SIG-M5 (cell line): ENCODE results near the gene PUSL1.

Experiments
- DNase-seq: peaks from one replicate; lab custom pipeline; 2025; lab: John Stamatoyannopoulos, UW

Gene PUSL1

DNA sequence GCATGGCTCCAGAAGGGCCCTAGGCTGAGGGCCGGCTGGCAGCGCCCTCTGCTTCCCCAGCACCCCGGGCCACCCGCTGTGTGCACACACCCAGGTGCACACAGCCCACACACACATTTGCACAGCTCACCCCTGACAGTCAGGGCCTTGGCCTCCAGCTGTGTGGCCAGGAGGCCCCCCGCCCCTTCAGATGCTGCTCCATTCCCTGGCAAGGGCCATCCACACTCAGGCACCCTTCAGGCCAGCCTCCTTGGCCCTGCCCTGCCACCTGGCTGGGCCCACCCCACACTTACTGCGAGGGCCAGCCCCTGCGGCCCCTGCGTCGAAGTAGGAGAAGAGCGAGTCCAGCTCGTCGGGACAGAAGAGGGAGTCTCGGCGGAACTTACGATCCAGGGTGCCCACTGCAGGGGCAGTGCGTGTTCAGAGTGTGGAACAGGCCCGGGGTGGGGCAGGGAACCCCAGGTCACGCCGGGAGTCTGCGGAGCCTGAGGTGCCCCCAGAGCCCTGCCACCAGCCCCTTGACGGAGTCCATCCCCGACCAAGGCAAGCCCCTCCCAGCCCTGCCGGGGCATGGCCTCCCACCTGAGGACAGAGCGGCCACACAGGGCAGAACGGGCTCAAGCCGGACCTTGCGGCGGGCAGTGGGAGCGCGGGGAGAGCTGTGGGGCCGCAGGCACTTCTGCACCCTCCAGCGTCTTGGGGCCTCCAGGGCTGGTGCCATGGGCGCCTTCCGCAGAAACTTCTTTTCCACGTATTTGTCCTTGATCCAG, 13.1 kb upstream of the PUSL1 start:
- DNase-seq: no peak

DNA sequence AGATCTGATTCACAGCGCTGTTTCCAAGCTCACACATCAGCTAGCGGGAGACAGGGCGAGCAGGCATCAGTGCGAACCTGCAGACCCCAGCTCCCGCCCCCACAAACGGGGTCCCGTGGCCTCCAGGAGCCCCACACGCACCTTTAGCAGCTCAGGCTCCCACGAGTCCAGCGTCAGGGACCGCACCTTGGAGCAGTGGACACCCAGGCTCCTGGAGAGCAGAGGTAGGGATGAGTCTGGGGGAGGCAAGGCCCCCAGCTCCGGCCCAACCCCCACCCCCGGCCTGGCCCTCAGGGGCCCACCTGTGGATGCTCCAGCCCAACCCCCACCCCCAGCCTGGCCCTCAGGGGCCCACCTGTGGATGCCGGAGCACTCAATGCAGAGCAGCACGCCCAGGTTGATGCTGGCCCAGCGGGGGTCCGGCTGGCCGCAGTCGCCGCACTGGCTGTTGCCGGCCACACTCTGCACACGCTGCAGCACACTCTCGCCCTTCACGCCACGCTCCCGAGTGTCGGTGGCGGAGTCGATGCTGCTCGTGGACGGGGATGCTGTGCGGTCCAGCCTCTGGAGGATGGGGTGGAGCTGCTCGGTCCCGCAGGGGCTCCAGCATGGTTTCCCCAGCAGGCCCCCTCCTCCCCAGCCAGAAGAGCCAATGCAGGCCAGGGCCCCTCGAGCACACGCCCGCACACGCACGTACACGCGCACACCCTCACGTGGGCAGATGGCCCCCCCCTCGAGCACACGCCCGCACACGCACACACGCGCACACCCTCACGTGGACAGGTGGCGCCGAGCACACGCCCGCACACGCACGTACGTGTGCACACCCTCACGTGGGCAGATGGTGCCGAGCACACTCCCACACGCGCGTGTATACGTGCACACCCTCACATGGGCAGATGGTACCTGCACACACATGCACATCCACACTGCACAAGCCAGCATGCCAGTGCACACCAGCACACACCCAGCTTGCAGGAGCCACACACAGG, 12.0 kb upstream of the PUSL1 start:
- DNase-seq: no peak

DNA sequence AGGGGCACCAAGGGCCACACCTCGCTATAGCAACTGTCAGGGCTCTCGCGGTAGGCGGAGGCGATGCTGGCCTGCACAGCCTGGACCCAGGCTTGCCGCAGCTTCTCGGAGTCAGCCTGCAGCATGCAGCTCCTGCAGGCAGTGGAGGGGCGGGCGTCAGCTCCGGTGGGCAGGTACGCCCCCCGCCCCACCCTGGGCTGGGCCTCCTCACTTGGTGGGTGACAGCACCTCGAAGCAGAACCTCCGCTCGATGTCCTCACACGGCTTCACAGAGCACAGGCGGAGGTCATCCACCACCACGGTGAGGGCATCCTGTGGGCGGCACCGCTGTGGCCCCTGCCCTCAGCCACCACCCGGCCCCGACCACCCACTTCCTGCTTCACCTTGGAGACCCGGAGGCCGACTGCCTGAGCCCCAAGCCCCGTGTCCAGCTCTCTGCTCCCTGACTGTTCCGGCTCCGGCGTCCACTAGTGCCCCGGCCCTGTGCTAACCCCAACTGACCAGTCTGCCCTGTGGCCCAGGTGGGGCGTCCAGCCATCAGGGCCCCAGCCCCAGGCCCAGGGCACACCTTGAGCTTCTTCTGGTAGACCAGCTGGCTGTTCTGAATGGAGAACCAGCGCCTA, 10.5 kb upstream of the PUSL1 start:
- DNase-seq: no peak

DNA sequence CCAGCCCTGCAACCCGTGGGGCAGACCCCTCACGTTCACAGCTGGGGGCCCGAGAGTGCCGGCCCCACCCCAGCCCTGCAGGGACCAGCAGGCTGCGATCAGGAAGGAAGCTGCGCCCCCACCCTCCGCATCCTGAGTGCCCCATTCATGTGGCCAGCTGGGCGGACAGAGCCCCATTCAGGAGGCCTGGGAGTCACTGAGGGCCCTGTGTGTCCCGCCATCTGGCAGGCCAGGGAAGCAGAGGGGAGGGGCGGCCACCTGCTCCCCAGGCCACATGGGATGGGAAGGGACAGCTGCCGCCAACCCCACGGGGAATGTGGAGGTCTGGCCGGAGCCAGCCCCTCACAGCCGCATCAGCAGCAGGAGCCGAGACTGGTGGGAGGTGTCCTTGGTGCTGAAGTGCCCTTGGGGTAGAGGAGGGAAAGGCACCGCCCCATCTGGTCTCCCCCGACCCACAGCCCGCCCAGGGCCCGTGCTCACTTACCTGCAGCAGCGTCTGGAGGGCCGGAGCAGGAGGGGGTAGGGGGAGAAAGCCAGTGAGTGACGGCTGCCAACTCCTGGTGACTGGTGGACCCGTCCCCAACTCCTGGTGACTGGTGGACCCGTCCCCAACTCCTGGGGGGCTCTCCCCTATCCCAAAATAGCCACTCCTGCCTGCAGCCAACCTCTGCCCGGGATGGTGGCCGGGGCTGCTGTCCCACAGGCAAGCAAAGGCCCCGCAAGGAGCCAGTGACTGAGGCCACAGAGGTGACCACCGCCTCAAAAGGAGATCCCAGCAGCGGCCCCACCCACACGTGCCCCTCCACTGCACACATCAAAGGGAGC, 9.3 kb upstream of the PUSL1 start:
- DNase-seq: no peak

DNA sequence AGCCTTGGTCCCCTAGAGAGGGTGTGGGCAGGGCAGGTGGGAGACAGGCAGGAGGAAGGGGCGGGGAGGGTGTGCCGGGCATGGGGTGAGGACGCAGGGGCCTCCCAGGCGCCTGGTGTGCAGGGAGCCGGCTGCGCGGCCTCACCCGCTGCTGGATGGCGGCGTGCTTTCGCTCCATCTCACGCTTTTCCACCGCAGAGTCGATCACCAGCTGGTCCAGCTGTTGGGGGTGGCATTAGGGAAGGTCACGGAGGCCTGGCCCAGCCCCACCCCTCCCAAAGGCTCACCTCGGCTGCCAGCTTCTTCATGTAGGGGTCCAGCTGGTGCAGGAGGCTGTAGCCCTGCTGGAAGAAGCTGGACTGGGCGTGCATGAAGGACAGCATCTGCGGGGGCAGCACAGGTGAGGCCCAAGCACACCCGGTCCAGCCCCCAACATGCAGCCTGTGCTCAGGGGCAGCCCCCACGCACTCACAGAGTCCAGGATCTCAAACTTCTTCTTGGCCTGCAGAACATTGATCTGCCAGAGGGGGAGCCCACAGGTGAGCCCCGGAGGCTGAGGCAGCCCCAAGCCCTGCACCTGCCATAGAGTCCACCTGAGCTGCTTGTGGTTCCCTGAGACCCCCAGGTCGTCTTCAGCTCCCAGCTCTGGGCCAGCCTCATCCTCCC, 8.6 kb upstream of the PUSL1 start:
- DNase-seq: no peak

DNA sequence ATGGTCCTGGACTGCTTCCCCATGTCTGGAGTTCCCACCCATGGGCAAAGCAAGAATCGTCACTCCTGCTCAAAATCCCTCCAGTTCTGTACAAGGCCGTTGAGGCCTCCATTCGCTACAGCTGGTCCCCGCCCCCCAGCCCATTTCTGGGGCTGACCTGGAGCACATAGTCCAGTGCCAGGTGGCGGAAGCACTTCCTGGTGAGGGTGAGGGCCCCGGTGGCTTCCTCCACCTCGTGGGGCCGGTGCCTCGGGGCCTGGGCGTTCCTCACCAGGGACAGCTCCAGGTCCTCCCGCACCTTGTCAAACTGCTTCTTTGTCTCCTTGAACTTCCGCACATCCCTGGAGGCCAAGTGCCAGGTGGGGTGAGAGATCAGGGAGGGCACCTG, 8.1 kb upstream of the PUSL1 start:
- DNase-seq: no peak

DNA sequence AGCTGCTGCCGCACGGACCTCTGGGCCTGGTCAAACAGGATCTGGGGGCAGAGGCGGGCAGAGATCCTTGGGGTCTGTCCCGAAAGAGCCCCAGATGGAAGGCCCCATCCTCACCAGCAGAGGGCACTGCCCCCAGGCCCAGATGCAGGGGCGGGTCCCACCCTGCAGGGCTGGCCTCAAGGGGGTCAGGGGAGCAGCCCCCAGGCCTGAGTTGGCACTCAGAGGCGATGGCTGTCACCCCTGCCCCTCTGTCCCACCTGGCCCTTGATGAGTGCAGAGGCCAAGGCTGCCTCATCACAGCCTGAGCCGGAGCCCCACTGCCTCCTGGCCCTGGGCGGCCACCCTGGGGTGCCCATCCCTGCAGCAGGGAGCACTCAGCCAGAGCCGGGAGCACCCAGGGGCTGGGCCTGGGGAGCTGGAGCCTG, 6.4 kb upstream of the PUSL1 start:
- DNase-seq: no peak

DNA sequence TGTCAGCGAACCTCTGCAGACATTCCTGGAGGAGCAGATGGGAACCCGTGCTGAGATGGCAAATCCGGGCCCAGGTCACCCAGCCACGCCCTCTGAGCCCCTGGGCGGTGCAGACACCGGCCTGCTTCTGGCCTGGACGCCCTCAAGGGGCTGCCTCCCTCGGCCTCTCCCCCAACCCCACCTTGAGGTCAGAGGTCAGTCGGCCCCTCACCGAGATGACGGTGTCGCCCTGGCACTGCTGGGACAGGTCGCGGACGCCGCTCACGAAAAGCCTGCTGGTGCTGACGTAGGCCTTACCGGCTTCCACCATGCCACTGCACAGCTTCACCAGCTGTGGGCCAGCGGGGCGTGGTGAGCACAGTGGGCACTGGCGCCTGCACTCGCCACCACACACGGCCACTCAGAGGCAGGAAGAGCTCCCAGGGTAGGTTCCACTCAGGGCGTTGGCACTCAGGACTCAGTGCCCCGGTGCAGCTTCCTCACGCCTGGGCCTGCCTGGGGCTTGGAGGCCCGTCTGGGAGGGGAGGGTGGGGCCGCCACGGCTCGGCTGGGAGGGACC, 5.4 kb upstream of the PUSL1 start:
- DNase-seq: no peak

DNA sequence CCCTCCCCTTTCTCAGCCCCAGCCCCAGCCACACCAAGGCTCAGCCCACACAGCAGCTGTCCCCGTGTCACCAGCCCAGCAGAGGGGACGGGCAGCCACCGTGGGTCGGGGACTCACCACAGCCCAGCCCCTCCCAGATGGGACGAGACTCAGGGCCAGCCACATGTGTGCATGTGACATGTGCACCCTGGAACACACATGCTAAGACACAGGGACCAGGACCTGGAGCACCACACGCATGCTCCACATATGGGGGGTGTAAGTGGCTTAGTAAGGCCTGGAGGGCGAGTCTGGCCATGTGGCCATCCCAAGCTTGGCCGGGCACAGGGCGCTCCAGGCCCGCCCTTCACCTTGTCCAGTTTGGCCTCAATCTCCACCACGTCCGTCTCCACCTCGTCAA, 4.7 kb upstream of the PUSL1 start:
- DNase-seq: no peak

DNA sequence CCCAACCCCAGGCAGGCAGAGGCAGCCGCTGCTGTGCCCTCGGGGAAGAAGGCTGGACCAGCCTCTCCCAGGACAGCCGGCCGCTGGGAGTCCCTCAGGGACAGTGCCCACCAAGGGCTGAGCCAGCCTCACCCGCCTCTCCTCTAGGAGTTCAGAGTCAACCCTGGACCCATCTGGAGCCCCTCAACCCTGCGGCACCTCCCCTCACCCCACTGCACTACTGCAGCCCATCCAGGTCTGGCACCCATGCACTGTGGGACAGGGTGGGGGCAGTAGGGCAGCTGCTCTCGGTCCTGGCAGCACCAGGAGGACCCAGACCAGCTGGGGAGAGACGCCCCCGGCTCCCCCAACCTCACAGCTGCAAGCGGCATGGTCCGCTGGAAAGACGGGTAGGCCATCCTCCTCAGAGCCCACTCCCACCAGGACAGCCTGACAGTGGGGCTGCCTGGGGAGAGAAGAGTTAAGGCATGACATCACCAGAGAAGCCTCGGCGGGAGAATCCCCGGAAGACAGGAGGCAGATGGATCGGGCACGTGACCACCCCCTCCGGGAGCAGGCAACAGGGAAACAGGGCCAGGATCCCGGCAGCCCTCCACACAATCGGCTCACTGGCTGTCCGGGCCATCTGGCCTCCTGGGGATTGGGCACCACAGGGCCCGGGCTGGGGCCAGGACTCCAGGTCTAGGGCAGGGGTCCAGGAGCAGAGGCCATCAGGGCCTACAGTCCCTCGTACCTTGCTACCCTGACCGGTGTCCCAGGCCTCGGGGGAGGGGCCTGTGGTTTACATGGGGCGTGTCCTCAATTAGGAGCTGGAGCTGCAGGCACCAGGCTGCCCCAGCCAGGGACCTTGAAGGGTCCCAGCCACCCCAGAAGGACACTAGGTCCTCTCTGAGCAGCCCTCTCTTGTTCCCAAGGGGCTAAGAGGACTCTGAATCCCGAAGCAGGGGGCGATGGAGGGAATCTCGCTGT, 3.8 kb upstream of the PUSL1 start:
- DNase-seq: no peak

DNA sequence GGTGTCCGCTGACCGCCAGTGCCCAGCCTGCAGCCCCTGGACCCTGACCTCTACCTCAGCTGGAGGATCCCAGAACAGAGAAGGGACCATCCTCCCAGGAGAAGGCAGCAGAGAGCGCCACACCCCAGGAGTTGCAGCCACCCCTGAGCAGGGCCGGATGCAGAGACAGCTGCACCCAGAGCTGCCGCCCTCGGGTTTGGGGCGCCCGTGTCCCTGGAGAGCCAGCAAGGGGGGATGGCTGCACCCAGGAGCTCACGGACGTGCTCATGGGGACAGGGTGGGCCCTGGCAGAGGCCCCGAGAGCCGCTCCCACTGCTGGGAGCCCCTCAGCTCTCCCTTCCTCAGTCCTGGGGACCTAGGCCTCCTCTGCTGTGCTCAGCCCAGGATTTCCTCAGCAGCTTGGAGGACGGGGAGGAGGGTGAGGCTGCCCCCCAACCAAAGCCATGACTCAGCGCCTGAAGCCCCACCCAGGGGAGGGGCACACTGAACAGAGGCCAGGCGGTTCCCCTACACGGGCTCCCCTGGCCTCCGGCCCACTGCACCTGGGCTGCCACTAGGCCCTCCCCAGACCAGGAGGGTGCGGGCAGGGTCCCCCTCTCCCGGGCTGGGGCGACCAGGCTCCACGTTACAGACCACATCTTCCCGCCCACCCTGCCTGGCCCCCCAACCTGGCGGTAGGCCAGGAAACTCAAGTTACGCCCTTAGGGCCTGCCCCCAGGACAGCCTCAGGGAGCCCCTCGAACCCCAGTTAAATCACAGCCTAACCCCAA, 2.9 kb upstream of the PUSL1 start:
- DNase-seq: no peak

DNA sequence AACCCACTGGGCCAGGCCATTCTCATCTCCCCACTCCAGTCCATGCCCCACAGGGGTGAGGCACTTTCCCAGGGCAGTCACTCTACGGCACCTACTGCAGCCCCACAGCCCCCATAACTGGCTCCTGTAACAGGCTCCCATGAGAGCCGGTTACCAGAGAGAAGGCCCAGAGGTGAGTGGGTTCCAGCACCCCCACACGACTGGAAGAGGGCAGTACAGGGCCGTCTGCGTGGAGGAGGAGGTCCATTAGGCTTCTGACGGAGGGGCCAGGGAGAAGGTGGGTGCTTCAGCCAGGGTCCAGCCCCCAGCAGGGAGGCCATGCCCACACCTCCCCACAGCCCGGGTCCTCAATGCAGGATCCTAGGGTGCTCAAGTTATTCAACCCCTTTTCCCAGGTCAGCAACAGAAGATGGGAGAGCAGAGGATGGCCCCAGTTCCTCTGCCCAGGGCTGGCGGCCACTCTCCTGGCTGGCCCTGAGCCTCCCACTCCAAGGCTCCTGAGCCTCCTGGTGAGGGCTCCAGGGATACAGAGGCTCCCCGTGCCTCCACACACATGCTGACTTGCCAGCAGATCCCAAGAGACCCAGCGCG, 2.2 kb upstream of the PUSL1 start:
- DNase-seq: no peak

DNA sequence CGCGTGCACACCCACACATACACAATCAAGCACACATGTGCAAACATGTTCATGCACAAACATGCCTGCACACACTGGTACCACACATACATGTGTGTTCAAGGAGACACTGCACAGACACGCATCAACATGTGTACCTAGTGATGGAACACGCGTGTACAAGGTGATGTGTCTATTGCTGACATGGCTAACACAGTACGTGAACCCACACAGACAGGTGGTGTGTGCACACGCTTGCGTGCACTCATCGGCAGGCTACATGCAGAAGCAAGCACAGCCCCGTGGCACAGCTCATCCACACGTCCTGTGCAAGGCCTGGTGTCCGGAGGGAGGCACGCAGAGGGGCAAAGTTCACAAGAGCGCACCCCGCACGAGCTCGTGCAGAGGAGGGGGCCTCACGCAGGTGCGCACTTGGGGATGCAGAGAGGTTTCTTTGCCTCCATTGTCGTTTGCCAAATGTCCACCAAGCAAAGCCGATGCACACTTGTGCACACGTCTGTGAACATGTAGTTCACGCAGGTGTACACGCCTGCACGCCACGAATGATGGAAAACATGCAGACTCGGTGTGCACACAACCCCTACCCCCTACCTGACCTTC, 1.6 kb upstream of the PUSL1 start:
- DNase-seq: no peak

DNA sequence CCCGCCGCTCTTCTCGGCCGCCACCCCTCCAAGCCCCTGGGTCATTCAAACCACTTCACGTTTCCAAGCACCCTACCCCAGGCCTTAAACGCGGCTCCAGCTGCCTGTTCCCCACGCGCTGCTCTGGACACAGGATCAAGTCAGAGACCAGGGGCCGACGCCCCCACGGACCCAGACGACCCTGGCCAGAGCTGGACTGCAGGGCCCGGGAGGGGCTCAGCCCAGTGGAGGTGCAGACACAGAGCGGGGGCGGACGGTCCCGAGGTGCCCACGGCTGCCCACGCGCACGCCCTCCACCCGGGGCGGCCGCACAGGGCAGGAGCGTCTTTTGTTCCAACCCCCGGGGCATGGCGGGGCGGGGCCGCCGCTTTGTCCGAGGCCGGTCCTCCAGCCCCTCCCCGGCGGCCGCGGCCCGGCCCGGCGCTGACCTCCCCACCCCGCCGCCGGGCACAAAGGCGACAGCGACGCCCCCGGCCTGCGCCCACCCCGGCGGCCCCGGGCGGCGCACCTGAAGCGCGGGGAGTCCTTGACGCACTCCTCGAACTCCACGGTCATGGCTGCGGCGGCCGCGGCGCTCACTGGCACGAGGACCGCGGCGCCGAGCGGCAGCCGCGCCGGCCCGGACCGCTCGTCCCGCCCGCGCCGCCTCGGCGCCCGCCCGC, 1.0 kb upstream of the PUSL1 start:
- DNase-seq: no peak

DNA sequence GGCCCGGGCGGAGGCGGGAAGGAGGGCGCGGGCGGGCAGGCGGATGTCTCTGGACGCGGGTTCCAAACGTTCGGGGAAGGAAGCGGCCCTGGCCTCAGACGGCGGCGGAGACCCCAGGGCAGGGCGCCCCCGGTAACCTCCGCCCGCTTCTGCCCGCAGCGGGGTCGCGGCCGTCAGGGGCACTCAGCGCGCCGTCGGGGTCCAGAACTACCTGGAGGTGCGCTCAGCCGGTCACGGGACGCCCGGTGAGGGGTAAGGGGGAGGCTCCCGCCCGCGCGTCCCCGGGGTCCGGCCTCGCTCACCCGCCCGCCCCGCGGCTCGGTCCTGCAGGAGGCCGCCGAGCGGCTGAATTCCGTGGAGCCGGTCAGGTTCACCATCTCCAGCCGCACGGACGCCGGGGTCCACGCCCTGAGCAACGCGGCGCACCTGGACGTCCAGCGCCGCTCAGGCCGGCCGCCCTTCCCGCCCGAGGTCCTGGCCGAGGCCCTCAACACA, 406 bp downstream of the PUSL1 start:
- DNase-seq: no peak

DNA sequence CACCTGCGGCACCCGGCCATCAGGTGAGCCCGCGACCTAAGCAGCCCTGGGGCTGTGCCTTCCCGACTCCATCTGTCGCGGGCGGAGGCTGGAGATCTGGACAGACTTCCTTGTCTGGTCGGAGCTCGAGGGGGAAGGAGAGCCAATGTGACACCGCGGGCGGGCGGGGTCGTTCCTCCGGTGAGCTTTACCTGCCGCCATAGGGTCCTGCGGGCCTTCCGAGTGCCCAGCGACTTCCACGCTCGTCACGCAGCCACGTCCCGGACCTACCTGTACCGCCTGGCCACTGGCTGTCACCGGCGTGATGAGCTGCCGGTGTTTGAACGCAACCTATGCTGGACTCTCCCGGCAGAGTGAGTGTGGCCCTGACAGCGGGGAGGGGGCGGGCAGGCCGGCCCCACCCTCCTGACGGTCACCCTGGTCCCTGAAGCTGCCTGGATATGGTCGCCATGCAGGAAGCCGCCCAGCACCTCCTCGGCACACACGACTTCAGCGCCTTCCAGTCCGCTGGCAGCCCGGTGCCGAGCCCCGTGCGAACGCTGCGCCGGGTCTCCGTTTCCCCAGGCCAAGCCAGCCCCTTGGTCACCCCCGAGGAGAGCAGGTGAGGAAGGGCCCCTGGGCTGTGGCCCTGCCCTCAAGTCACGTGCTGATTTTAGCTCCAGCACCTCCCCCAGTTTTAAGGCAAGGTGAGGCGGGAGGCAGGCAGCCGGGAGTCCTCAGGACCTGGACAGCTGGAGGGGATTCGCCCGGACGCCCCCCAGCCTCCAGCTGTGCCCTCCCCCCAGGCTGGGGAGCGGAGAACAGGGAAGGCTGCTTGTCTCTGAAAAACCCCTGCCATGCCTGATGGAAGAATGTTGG, 1.1 kb downstream of the PUSL1 start:
- no peak for DNase-seq

DNA sequence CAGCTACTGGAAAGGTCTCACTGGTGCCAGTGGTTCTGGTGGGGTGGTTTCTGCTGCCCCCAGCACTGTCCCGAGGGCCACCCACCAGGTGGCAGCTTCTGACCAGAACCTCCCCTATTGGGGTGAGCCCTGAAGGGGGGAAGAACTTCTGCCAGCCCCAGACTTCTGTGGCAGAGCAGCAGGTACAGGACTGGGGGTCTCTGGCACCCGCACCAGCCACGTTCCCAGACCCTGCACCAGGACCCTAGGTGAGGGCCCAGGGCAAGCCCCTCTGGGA, 1.6 kb downstream of the PUSL1 start:
- DNase-seq: no peak
